OCI-LY7 (cell line): ENCODE data around the gene F2R.

Experiments used
- EZH2phosphoT487 ChIP-seq: fragments of 200-600 bp; sonication (generic); IDR thresholded peaks from 2 replicates; pipeline ENCODE4 v1.6.1; 2018; ENCODE audit warnings: low read depth, borderline replicate concordance, mild to moderate bottlenecking, mixed run types, antibody characterized with exemption, low read length, moderate library complexity, mixed read lengths
- TF ChIP-seq, protein P1 (sequence below): fragments of 200-600 bp; sonication (generic); conservative IDR thresholded peaks from 2 replicates; pipeline ENCODE4 v1.5.1; 2014; ENCODE audit warnings: mild to moderate bottlenecking, antibody characterized with exemption, low read length, moderate library complexity, mixed read lengths

DNA sequence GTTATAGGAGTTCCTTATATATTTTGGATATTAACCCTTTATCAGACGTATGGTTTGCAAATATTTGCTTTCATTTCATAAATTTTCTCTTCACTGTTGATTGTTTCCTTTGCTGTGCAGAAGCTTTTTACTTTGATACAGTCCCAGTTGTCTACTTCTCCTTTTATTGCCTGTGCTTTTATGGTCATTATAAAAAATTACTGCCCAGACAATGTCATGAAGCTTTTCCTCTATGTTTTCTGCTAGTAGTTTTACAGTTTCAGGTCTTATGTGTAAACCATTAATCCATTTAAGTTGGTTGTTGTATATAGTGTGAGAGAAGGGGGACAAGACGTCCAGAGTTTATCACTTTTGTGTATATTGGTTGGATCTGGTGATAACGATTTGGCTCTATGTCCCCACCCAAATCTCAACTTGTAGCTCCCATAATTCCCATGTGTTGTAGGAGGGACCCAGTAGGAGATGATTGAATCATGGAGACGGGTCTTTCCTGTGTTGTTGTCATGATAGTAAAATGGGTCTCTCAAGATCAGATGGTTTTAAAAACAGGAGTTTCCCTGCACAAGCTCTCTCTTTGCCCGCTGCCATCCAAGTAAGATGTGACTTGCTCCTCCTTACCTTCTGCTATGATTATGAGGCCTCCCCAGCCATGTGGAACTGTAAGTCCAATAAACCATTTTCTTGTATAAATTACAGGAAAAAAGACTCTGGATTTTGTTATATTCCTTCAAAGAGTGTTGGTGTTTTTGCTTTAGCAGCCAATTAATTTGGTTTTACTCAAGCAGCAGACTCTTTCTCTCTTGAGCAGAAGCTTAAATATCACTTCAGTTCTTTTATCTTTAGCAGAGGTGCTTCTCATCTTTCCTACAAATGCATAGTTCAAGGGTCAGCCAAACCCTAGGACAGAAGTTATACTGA is 13.7 kb downstream of the F2R start:
- TF ChIP-seq, protein P1, sequence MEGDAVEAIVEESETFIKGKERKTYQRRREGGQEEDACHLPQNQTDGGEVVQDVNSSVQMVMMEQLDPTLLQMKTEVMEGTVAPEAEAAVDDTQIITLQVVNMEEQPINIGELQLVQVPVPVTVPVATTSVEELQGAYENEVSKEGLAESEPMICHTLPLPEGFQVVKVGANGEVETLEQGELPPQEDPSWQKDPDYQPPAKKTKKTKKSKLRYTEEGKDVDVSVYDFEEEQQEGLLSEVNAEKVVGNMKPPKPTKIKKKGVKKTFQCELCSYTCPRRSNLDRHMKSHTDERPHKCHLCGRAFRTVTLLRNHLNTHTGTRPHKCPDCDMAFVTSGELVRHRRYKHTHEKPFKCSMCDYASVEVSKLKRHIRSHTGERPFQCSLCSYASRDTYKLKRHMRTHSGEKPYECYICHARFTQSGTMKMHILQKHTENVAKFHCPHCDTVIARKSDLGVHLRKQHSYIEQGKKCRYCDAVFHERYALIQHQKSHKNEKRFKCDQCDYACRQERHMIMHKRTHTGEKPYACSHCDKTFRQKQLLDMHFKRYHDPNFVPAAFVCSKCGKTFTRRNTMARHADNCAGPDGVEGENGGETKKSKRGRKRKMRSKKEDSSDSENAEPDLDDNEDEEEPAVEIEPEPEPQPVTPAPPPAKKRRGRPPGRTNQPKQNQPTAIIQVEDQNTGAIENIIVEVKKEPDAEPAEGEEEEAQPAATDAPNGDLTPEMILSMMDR: no peak
- no peak for TF ChIP-seq EZH2phosphoT487
